SH-SY5Y (cell line): ENCODE results near the gene EIF4G3.

Source experiments
- GATA2 ChIP-seq: IDR thresholded peaks from 2 replicates; pipeline ENCODE4 v1.6.1; 2011; ENCODE audit warnings: mild to moderate bottlenecking, low read depth, low read length
- GATA3 ChIP-seq: IDR thresholded peaks from 2 replicates; pipeline ENCODE4 v1.6.1; 2011; ENCODE audit warnings: low read depth, mild to moderate bottlenecking, low read length, moderate library complexity

DNA sequence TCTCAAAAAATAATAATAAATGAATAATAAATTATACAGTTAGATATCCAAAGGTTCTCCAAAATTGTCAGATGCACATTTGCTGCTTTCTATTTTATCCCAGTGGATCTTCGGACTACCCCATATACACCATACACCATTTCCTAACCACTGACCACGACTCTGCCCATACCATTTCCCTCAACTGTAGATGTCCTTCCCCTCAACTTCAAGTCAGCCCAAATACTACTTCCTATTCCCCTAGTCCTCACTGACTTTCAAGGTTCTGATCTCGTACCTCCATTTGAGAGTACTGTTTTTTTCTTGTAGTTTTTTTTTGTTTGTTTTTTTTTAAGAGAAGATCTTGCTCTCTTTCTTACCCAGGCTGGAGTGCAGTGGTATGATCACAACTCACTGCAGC lies 19.6 kb downstream of the EIF4G3 start:
- TF ChIP-seq GATA3: no peak
- TF ChIP-seq GATA2: no peak
